ENCODE results near the gene CLSTN1.
"Not testable (repeated sequence)": the region's sequence is repeated elsewhere in the genome, so short reads cannot be mapped to it uniquely, and the experiment has no call there.

CLSTN1 gene

GRCh38 chr1:9825093-9826074 is 1.6 kb upstream of the CLSTN1 start:
- DNase-seq = peak; percentile 52 to 66

GRCh38 chr1:9824702-9825089 is 931 bp upstream of the CLSTN1 start:
- DNase-seq = no peak

- DNase-seq = no peak
Observed at GRCh38 chr1:9823693-9823942, 147 bp downstream of the CLSTN1 start.

- peak in 1 of 2 donors; percentile 28 for DNase-seq
Observed at GRCh38 chr1:9822897-9823692, 670 bp downstream of the CLSTN1 start.

DNA sequence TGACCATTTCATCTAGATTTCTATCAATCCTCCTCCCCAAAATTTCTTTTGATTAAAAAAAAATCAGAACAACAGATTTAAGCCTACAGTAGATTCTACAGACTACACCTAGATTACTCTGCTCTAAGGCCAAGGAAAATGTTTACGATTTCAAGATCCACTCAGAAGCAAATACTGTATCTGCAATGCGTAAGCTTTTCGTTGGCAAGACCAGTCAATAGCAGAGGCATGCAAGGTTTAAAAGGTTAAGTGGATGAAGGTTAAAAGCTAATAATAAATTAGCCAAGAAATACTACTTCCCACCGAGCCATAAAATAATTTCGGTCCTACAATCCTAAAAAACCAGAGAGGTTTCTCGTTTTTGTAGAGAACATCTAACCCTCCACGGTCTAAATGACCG is 1.3 kb downstream of the CLSTN1 start:
- no peak for DNase-seq

DNA sequence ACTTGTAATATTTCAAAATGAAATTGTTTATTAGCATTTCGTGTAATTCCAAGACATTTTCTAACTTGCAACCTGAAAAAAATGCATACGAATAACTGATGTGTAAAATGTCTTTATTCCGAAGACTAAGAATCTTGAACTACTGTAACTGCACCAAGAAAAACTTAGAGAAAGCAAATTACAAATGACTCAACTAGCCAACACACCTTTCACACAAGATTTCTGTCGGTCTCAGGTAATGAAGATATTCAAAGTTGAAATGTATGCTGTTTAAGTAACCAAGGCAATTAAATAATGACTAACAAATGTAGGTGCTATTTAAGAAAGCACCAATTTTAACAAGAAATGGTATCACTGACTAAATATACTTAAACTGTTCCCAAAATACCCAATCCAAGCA is 2.1 kb downstream of the CLSTN1 start:
- DNase-seq = no peak

DNA sequence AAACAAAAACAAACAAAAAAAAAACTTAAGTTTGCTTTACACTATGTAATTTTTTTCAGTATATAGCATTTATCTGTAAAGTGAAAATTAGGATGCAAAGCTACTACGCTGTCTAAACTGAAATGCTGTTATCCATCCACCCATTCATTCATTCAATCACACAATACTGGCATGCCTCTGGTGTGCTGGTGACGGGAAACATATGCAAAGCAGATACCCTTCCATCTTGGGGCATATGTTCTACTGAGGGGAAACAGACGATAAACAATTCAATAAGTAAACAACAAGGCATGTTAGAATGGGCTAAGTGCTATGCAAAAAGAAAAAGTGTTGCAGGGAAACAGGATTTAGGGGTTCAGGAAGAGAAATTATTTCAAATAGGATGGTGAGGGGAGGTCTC is 3.2 kb downstream of the CLSTN1 start:
- DNase-seq = no peak

- DNase-seq = no peak
Observed at GRCh38 chr1:9817734-9818133, 6.0 kb downstream of the CLSTN1 start.

DNA sequence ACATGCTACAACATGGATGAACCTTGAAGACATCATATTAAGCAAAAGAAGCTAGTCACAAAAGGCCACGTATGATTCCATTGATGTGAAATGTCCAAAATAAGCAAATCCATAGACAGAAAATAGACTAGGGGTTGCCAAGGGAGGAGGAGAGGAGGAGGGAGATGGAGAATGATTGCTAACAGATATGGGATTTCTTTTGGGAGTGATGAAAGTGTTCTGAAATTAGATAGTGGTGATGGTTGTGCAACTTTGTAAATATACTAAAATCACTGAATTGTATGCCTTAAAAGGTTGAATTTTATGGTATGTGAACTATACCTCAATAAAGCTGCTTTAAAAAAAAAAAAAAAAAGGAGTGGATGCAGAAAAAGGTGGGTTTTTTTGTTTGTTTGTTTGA is 7.6 kb downstream of the CLSTN1 start:
- no peak for DNase-seq

GRCh38 chr1:9815150-9815549 is 8.6 kb downstream of the CLSTN1 start:
- DNase-seq = no peak

DNA sequence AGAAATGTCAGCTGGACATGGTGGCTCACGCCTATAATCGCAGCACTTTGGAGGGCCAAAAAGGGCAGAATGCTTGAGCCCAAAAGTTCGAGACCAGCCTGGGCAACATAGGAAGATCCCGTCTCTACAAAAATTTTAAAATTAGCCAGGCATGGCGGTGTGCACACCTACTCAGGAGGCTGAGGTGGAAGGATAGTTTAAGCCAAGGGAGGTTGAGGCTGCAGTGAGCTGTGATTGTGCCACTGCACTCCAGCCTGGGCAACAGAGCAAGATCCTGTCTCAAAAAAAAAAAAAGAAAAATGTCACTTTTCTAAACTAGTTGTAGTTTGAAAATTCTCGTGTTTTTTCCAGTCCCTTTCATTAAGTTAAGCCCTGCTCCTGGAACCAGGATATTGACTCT is 9.1 kb downstream of the CLSTN1 start:
- DNase-seq = no peak

- no peak for DNase-seq
Observed at GRCh38 chr1:9811239-9811966, 12.4 kb downstream of the CLSTN1 start.

- no peak for DNase-seq
Observed at GRCh38 chr1:9809100-9809510, 14.7 kb downstream of the CLSTN1 start.

- DNase-seq = no peak
Observed at GRCh38 chr1:9808459-9808858, 15.3 kb downstream of the CLSTN1 start.

GRCh38 chr1:9807541-9807940 is 16.2 kb downstream of the CLSTN1 start:
- no peak for DNase-seq

DNA sequence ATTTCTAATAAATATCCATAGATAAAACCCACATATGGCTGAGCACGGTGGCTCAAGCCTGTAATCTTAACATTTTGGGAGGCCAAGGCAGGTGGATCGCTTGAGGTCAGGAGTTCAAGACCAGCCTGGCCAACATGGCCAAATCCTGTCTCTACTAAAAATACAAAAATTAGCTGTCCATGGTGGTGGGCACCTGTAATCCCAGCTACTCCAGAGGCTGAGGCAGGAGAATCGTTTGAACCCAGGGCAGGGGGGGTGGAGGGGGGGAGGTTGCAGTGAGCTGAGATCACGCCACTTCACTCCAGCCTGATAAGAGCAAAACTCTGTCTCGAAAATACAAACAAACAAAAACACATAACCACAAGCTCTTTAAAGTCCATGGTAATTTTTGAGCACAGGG is 17.8 kb downstream of the CLSTN1 start:
- not testable (repeated sequence) for DNase-seq

GRCh38 chr1:9805006-9805508 is 18.7 kb downstream of the CLSTN1 start:
- DNase-seq = no peak

DNA sequence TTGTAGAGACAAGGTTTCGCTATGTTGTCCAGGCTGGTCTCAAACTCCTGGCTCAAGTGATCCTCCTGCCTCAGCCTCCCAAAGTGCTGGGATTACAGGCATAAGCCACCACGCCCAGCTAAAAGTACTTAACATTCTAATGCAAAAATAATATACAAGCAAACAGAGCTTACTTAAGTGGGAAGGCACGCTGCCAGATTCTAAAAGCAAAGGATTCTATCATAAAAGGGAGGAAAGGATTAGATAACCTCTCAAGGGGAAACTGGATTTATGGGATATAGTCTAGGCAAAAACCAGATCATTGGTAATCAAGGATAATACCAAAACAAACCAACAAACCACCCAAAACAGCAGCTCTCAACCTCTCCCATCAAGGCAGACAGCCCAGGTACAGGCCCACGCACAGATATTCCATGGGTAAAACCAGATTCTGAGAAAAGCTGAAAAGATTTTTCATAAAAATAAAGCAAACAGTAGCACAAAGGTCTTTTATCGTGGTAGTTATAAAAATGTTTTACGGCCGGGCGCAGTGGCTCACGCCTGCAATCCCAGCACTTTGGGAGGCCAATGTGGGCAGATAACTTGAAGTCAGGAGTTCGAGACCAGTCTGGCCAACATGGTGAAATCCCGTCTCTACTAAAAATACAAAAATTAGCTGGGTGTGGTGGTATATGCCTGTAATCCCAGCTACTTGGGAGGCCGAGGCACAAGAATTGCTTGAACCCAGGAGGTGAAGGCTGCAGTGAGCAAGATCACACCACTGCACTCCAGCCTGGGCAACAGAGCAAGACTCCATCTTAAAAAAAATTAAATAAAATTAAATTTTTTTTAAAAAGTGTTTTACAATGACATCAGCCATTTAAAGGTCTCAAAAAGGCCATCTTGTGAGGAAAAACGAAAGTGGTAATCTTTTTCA is 20.5 kb downstream of the CLSTN1 start:
- DNase-seq = not testable (repeated sequence)

GRCh38 chr1:9801909-9802308 is 21.9 kb downstream of the CLSTN1 start:
- DNase-seq = no peak

GRCh38 chr1:9798236-9799130 is 25.3 kb downstream of the CLSTN1 start:
- no peak for DNase-seq

GRCh38 chr1:9797049-9797448 is 26.7 kb downstream of the CLSTN1 start:
- no peak for DNase-seq

All from CD4-positive, alpha-beta T cell treated with Interferon alpha-2 for 1 hour (primary cell).